ENCODE measurements around the gene GIPC1.
"Not testable (repeated sequence)": the region's sequence is repeated elsewhere in the genome, so short reads cannot be mapped to it uniquely, and the experiment has no call there.

GIPC1 gene, protein sequence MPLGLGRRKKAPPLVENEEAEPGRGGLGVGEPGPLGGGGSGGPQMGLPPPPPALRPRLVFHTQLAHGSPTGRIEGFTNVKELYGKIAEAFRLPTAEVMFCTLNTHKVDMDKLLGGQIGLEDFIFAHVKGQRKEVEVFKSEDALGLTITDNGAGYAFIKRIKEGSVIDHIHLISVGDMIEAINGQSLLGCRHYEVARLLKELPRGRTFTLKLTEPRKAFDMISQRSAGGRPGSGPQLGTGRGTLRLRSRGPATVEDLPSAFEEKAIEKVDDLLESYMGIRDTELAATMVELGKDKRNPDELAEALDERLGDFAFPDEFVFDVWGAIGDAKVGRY

DNA sequence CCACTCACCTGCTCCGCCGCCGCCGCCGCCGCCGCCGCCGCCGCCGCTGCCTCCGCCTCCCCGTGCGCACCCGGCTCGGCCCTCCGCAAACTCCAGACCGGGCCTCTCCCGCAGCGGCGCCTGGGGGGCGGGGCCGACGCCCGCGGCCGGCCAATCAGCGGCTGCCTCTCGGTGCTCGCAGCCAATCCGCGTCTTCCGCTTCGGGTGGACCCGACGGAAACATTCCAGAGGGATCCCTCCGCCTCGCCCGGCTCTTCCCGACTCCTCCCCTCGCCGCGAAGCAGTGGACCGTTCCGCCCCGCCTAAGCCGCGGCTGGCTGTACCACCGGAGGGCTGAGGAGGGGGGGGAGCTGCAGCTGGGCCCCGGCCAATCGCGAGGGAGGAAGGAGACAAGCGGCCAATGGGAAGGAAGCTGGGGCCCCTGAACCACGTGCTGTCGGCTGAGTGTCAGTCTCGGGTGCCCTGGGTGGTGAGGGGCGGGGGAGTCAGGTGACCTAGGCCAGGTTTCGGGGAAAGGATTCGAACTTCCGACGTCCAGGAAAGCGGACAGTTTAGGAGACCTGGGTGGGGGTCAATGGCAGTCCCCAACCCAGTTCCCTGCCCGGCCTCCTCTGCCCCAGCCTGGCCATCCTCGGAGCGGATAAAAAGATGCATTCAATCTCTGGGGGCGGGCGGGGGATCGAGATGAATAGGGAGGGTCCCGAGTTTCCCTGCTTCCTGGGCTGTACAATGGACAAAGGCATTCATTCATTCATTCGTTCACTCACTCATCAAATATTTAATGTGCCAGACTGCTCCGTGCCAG is at the start of gene GIPC1:
TSS of gene GIPC1 (minus strand) at position 99 of the 805 bp plus-strand sequence. CDS start 13,151 bp downstream, outside the sequence.
- FAIRE-seq: peak; percentile 92

DNA sequence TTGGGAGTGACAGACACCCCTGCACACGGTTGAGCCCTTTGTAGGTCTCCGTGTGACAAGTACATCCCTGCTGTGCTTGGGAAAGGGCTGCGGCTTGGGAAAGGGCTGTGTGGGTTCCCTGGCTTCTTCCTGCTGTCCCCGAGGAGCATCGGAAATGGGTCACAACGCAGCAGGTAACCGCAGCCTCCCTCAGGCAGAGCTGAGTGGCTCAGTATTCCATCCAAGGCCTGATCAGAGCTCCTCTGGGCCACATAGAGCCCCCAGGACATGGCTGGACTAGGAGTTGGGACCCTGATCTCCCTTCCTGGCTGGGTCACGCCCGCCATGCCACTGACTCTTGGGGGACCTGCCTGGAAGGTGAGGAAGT is 49.8 kb upstream of the GIPC1 start:
- FAIRE-seq: no peak

DNA sequence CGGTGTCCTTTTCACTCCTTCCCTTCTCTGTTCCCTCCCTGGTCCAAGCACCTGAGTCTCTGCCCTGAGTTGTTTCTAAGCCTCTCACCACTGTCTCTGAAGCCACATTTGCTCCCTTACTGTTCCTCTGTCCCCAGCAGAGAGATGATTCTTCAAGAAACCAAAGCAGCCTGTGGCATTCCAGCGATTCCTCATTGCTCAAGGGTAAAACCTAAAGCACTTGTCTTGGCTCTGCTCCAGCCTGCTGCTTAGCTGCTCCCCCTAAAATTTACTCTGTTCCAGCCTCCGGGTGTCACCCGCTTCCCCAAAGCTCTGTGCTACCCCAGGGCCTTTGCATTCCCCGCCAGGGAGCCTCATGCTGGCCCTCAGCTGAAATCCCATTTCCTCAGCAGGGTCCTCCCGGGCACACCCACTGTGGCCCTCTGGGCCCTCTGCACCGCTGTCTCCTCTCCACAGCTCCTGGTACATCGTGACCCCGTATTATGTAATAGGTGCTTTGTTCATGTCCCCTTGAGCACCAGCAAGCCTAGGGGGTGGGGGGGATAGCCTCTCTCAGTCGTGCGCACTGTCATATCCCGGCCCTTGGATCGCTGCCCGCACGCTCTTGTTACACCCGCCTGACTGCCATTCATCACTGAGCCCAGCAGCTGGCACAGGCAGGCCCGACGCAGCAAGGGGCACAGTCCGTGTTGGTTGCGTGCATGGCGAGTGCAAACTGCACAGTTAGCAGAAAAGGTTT is 49.2 kb upstream of the GIPC1 start:
- FAIRE-seq: no peak

DNA sequence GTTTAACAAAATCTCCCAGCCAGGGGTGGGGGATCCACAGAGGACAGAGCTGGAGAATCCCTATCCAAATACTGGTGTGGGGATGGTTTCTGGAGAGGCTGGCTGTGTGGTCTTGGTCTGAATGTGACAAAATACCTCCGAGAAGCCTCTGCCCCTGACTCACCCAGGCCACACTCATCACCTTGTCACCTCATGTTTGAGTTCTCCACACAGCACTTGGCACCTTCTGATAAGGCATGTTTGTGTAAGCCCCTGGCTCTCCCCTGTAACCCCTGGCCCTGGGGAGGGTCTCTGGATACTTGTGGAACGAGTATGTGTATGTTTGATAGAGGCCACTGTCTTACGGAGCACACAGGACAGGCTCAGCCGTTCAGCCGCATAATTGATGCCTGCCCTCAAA is 48.1 kb upstream of the GIPC1 start:
- no peak for FAIRE-seq

DNA sequence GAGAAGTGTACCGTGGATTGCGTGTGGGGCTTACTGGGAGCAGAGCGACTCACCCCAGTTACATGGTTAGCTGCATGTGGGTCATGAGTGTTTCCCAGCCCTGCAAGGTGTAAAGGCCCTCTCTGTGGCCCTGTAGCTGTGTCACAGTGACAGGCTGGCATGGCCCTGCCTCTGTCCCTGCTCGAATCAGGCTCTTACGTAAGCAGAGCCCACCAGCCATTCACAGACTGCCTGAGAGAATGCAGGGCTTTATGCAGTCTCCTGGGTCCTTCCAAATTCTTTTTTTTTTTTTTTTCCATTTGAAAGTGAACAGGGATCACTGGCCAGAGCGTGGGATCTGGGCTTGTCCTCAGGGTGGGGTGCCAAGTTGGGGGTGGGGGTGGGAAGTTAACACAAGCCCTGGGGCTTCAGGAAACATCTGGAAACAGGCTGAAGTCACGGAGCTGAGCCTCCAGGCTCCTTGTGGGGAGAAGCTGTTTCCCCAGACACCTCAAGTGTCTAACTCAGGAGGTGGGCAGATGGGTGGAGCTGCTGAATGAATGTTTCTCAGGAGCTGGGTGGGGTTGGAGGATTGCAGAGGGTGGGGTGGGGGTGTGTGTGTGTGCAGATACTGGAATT is 46.9 kb upstream of the GIPC1 start:
- FAIRE-seq: no peak

DNA sequence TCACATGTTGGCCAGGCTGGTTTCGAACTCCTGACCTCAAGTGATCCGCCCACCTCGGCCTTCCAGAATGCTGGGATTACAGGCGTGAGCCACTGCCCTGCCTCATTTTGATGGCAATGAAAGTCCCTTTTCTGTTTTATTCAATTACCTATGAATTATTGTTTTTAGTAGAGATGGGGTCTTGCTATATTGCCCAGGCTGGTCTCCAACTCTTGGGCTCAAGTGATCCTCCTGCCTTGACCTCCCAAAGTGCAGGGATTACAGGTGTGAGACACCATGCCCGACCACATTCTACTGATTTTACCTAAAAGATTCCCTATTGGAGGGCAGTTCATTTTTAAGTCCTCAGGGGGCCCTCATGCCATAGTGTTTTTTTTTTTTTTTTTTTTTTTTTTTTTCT is 46.1 kb upstream of the GIPC1 start:
- FAIRE-seq: not testable (repeated sequence)

DNA sequence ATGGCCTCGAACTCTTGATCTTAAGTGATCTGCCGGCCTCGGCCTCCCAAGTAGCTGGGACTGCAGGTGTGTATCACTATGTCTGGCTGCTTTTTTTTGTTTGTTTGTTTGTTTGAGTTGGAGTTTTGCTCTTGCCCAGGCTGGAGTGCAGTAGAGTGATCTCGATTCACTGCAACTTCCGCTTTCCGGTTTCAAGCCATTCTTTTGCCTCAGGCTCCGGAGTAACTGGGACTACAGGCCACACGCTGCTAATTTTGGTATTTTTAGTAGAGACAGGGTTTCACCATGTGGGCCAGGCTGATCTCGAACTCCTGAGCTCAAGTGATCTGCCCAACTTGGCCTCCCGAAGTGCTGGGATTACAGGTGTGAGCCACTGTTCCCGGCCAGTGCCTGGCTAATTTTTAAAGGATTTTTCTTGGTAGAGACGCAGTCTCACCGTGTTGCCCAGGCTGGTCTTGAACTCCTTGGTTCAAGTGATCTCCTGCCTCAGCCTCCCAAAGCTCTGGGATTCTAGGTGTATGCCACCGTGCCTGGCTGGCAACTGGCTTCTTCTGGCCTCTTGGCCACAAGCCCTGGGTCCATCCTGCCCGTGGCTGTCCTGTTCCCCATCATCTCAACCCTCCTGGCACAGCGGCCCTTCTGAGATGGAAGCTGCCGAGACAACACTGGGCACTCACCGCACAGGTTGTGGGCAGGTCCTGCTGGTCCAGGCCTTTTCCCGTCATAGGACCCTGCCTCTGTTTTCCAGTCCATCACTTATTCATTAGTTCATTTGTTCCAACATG is 45.0 kb upstream of the GIPC1 start:
- FAIRE-seq: no peak

DNA sequence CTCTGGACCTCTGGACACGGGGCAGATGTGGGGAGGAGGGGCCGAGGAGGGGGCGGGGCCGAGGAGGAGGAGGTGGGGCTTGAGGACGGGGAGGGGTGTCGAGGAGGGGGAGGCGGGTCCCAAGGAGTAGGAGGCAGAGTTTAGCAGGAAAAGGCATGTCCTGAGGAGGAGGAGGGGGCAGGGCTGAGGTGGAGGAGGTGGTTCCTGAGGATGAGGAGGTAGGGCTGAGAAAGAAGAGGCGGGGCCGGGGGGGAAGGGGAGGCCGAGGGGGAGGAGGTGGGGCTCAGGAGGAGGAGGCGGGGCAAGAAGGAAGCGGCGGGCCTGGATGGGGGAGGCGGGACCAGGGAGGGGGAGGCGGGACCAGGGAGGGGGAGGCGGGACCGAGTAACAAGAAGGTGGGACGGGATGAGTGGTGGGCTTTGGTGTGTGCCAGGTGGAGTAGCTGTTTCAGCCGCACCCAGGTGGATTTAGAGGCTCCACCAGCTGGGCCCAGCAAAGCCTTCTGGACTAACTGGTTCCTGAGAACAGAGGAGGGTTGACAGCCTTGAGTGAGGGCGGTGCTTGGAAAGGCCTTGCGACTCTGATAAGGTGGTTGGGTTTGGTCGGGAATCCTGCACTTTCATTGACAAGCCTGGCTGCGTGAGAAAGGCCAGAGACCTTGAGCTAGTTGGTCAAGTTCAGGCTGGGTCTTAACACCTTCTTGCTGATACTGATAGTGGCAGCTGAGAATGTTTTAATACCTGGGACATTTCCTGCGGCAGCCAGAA is 41.2 kb upstream of the GIPC1 start:
- no peak for FAIRE-seq

DNA sequence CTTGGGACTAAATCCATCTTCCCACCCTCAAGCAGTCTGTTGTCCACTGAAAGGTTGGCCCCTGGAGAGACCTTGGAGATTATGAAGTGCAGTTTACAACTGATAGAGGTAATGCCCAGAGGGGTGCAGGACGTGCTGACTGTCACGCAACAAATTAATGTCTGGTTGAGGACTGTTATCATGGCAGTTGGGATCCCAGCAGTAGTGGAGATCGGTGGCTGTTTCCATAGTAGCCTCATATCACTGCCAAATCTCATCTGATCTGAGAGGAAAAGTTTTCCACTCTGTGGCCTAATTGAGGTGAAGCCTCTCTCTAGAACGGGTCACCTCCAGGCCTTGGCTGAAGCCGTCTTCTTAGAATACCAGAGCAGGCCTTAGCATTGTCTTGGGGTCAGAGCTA is 37.5 kb upstream of the GIPC1 start:
- FAIRE-seq: no peak

DNA sequence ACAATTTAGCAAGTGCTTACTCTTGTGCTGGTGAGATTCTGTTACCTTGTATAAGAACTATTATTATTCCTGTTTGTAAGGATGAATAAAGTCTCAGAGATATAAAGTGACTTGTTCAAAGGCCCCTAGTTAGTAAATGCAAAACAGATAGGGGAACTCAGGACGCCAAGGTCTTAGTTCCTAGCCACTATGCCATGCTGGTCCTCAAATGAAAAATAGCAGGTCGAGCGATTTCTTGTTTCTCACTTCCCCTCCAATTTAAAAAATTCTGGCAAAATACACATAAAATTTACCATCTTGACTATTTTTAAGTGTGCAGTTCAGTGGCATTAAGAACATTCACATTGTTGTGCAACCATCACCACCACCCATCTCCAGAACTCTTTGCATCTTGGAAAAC is 34.6 kb upstream of the GIPC1 start:
- no peak for FAIRE-seq

DNA sequence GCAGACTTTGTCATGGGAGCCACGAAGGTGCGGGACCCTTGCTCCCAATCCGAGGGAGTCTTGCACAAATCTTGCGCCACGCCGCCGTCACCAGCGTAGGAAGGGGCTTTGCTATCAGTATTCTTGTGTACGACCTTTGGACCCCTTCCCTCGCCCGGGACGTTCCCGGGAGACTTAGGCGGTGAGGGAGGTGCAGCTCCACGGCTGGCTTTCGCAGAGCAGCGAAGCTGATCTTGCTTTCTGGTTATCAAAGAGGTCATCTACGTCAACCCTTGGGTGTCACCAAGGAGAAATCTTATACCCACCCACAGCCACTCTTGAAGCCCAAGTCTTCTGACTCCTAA is 34.0 kb upstream of the GIPC1 start:
- no peak for FAIRE-seq

DNA sequence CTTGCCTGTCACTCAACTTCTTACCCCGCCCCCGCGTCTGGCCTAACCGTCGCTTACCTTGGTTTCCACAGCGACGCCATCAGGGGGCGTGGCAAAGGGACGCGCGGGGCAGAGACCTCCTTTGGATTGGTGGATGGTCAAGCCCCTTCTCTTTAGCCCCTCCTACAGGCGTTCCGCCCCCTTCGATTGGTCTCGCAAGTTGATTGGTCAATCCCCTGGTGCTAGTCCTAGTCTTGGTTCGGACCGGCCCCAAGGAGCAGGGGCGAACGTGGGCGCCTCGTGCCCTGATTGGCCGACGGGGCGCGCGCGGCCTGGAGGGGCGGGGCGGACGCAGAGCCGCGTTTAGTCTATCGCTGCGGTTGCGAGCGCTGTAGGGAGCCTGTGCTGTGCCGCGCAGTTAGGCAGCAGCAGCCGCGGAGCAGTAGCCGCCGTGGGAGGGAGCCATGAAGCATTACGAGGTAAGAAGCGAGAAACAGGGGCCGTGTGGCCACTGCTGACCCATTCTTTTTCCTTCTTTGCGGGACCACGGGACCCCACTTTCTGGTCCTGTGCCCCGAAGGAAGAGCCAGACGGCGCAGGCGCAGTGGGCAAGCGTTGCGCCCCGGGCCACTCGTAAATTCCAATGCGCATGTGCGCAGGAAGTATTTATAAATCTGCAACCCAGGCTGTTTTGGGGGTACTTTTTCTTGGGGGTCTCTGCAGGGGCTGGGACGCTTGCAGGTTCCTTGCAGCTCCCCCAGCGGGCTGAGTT is 33.5 kb upstream of the GIPC1 start, which contains the start of gene TECR:
TSS of gene TECR (plus strand) at position 341 of the 751 bp plus-strand sequence. CDS start at position 444, 103 bp downstream.
- FAIRE-seq: peak; percentile 95

DNA sequence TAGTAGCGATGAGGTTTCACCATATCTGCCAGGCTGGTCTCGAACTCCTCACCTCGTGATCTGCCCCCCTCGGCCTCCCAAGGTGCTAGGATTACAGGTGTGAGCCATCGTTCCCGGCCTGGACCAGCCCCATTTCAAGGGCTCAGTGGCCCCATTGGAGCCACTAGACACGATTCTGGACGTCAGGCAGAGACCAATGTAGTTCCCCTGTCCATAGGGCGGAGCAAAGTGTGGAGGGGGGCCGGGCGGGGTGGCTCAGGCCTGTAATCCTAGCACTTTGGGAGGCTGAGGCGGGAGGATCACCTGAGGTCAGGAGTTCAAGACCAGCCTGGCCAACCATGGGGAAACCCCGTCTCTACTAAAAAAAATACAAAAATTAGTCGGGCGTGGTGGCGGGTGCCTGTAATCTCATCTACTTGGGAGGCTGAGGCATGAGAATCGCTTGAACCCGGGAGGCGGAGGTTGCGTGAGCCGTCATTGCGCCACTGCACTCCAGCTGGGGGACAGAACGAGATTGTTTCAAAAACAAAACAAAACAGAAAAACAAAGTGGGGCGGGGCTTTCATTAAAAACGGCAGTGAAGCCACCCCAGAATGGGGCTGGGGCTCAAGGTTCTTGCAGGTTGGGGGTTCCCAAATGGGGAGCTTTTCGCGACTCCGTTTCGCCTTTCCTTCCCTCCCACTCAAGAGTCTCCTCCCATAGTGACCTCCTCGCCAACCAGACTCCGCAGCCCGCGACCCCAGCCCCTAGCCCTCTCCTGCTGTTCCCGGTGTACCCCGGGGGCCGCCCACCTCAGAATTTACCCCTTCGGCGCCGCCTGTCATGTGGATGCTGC is 32.7 kb upstream of the GIPC1 start:
- FAIRE-seq: no peak

DNA sequence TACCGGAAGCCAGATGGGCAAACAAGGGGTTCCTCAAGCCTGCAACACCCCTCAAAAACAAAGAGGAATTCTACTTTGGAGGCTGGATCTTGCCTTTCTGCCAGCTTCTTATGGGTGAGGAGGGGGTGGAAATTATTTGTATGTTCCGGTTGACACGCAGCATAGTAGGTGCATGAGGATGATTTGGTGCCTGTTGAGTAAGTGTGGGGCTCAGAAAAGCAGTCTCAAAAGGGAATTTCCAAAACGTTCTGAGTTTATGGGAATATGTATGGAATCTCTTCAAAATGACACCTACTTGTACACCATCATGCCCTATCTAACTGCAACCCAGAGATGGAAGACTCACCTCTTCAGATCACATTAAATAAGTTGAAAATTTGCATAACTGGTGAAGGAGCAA is 30.5 kb upstream of the GIPC1 start:
- FAIRE-seq: no peak

DNA sequence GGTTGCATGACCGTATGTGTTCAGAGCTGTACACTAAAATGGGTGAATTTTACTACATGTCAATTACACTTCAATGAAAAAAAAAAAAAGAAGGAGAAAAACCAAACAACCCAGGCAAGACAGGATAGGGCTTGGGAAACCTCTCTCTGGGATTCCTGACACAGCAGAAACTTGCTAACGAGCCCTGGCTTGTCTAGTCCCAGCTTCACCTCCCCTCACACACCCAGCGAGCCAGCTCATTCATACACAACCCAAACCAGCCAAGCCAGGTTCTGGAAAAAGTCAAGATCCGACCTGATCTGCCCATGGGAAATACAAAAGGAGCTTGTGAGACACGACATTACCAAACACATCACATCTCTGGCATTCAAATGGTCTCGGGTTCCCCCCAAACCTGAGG is 29.8 kb upstream of the GIPC1 start:
- no peak for FAIRE-seq

DNA sequence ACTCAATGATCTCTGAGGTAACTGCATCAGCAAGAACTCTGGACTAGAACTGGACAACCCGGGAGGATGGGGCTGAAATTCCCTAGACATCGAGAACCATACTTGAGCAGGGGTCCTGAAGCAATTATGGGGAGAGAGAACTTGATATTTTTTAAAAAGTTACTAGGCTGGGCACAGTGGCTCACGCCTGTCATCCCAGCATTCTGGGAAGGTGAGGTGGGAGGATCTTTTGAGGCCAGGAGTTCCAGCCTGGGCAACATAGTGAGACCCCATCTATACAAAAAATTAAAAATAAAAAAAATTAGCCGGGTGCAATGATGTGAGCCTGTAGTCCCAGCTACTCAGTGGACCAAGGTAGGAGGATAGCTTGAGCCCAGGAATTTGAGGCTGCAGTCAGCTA is 24.6 kb upstream of the GIPC1 start:
- no peak for FAIRE-seq

DNA sequence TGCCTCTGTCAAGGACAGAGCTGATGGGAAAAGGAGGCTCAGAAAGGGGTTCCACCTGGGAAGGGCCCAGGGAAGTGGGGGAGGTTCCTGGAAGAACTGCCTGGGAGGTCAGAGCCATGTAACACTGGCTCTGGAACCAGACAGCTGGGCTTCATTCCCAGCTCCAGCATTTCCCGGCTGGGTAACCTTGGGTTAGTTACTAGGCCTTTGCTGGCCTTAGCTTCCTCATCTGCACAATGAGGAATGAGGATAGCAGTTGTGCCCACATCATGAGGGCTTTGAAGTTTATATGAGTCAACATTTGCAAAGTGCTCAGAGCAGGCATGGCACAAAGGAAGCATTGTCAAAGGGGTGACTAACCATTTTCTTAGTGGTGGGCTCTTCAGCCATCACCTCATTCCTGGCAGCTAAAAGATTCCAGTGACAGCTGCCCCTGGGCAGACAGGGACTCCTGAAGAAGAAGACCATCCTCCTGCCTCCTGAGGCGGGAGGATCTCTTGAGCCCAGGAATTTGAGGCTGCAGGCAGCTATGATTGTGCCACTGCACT is 24.0 kb upstream of the GIPC1 start:
- no peak for FAIRE-seq

DNA sequence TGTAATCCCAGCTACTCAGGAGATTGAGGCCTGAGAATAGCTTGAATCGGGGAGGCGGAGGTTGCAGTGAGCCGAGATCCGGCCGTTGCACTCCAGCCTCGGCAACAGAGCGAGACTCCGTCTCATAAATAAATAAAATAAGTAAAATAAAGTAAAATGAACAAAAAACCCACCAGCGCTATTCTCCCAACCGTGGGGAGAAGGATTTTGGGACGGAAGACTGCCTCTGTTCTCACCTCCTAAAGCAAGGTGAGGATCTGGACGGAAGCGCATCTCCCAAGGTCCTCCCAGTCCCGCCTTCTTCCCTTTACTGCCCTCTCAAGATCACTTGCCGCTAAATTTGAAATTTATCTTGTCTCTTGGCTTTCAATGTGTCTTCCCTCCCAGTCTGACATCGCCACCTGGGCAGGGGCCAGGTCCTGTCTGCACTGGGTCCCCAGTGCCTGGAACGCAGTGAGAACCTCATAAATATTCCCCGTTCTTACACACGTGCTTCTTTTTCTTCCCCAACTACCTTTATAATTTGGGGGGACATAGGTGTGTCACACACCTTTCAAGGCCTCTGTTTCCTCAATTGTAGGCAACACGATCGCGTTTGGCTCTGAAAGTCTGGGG is 23.4 kb upstream of the GIPC1 start:
- no peak for FAIRE-seq

DNA sequence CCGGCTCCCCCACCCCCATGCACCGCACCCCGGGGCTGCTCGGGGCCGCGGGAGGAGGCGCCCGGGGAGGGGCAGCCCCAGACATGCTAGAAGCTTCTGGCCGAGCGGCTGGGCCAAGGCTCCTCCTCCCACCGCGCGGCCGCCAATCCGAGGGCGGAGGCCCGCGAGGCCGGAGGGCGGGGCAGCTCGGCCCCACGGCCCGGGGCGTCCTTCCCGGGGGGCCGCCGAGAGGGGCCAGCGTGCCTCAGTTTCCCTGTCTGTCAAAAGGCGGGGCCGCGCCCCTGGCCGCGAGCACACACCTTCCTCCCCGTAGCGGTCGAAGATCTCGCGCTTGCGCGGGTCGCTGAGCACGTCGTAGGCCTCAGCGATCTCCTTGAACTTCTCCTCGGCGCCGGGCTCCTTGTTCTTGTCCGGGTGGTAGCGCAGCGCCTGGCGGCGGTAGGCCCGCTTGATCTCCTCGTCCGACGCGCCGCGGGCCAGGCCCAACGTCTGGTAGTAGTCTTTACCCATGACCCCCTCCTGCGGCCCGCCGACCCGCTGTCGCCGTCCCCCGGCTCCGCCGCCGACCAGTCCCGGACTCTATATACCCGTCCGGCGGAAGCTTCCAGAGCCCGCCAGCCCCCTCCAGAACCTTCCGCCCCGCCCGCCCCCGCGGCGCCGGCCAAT is 22.0 kb upstream of the GIPC1 start, which contains the start of gene DNAJB1:
TSS of gene DNAJB1 (minus strand) at position 558 of the 666 bp plus-strand sequence. CDS start at position 510, 48 bp downstream.
- FAIRE-seq: no peak

Measured in TTC549 (cell line).